Right forelimb (tissue), 1 donor: ENCODE measurements around the gene ATN1.

Experiments used
- DNase-seq: peaks from one replicate; pipeline ENCODE4 v3.0.0-alpha.2; 2018

ATN1 gene

GRCh38 chr12:6959058-6959804, 31.5 kb downstream of the ATN1 start:
- DNase-seq = no peak

- no peak for DNase-seq
These were observed 32.2 kb downstream of the ATN1 start for GRCh38 chr12:6959805-6960592.

- DNase-seq = no peak
These were observed 33.0 kb downstream of the ATN1 start for GRCh38 chr12:6960593-6961277.

- DNase-seq = peak; percentile 48
These were observed 33.5 kb downstream of the ATN1 start for GRCh38 chr12:6961278-6961694.

- DNase-seq = peak; percentile 64
These were observed 34.0 kb downstream of the ATN1 start for GRCh38 chr12:6961695-6962284.

GRCh38 chr12:6962285-6963015, 34.7 kb downstream of the ATN1 start:
- DNase-seq = no peak

GRCh38 chr12:6963016-6963731, 35.4 kb downstream of the ATN1 start:
- DNase-seq = peak; percentile 43

GRCh38 chr12:6963791-6964413, 36.1 kb downstream of the ATN1 start:
- DNase-seq = peak; percentile 30

GRCh38 chr12:6964605-6965025, 36.9 kb downstream of the ATN1 start:
- DNase-seq = peak; percentile 32

- DNase-seq = peak; percentile 87
These were observed 37.4 kb downstream of the ATN1 start for GRCh38 chr12:6965026-6965661.

- DNase-seq = no peak
These were observed 38.0 kb downstream of the ATN1 start for GRCh38 chr12:6965714-6966113.

GRCh38 chr12:6966351-6966750, 38.6 kb downstream of the ATN1 start:
- no peak for DNase-seq

GRCh38 chr12:6967651-6968100, 39.9 kb downstream of the ATN1 start:
- DNase-seq = no peak

GRCh38 chr12:6968426-6968825, 40.7 kb downstream of the ATN1 start:
- DNase-seq = peak; percentile 37

- no peak for DNase-seq
These were observed 42.4 kb downstream of the ATN1 start for GRCh38 chr12:6970096-6970527.

GRCh38 chr12:6974180-6974579, 46.4 kb downstream of the ATN1 start:
- DNase-seq = no peak

GRCh38 chr12:6975297-6976032, 47.7 kb downstream of the ATN1 start:
- DNase-seq = no peak

- no peak for DNase-seq
These were observed 49.9 kb downstream of the ATN1 start for GRCh38 chr12:6977653-6978052.

- DNase-seq = no peak
These were observed 50.4 kb downstream of the ATN1 start for GRCh38 chr12:6978188-6978587.

GRCh38 chr12:6978611-6979011, 50.9 kb downstream of the ATN1 start:
- DNase-seq = no peak
